ENCODE results near the gene VAV2. TPM values are rescaled to one million over a fixed set of nuclear protein-coding genes. Genes with fewer than 3 reads are reported as not detected.

VAV2 gene
- polyA plus RNA-seq, 2 of the 4 experiments (the other 2 are of a cell fraction): 9.8 to 21.4 TPM

- no peak for DNase-seq (ENCODE audit: low read depth in 1 of 2, low spot score in 1 of 2)
- Histone ChIP-seq H3K9me3 (no peaks in the 10 kb centered on the region), H3K4me2 (no peak overlapping the region), H3K4me3 (no peak overlapping the region), H3K27ac (no peak overlapping the region), H3K4me1 (no peaks in the 10 kb centered on the region)
- no peak for FAIRE-seq
- POLR2A ChIA-PET: no interaction called here
- CTCF ChIA-PET: interaction anchor here (1.0 to 1.8 kb wide), 2 partner anchors 90 to 161 kb away, joined by 3 to 10 read pairs; no protein-coding TSS in a partner anchor
- no peak for ATAC-seq
- TF ChIP-seq ZFP36 (IDR thresholded peaks at IDR 0.05; ENCODE audit: borderline replicate concordance, partially characterized antibody) (no peak), RCOR1 (IDR thresholded peaks at IDR 0.05; ENCODE audit: low read depth, low read length) (no peak), GATA3 (IDR thresholded peaks at IDR 0.05; ENCODE audit: borderline replicate concordance) (no peak), HDAC2 (IDR thresholded peaks at IDR 0.05) (no peak), RFX5 (IDR thresholded peaks at IDR 0.05) (no peak), BHLHE40 (IDR thresholded peaks at IDR 0.05; ENCODE audit: low read depth, low read length) (no peak), CHD4 (IDR thresholded peaks at IDR 0.05; ENCODE audit: borderline replicate concordance) (no peak), CEBPB (IDR thresholded peaks at IDR 0.05) (no peak), FOSL2 (IDR thresholded peaks at IDR 0.05) (no peak), FOSL2 (CRISPR knock-in tag; IDR thresholded peaks at IDR 0.05) (no peak), ESRRA (IDR thresholded peaks at IDR 0.05; ENCODE audit: borderline replicate concordance, low read length) (no peak), FOSB (CRISPR knock-in tag; IDR thresholded peaks at IDR 0.05) (no peak), CBX2 (IDR thresholded peaks at IDR 0.05; ENCODE audit: borderline replicate concordance, low read depth) (no peak), ELK1 (IDR thresholded peaks at IDR 0.05; ENCODE audit: low read depth, low read length) (no peak), CTCF (IDR thresholded peaks at IDR 0.05) (no peak), ZNF302 (CRISPR knock-in tag; IDR thresholded peaks at IDR 0.05) (no peak), FOXS1 (CRISPR knock-in tag; IDR thresholded peaks at IDR 0.05) (no peak), NFE2L2 (conservative IDR thresholded peaks at IDR 0.05; ENCODE audit: low read length) (no peak), POLR2AphosphoS2 (conservative IDR thresholded peaks at IDR 0.05; ENCODE audit: low read length) (no peak), RARB (CRISPR knock-in tag; IDR thresholded peaks at IDR 0.05) (no peak)
- 100% methylated on average over 5 of the region's 8 CpGs for WGBS (ENCODE audit: missing lambda C conversion rate)
Measured at GRCh38 chr9:133832877-133833276, 159.2 kb downstream of the VAV2 start.

- Histone ChIP-seq H3K4me1 (no peaks in the 10 kb centered on the region), H3K4me2 (no peak overlapping the region), H3K4me3 (no peak overlapping the region), H3K9me3 (no peaks in the 10 kb centered on the region), H3K27ac (no peak overlapping the region)
- ATAC-seq (no peak), DNase-seq (ENCODE audit: low read depth in 1 of 2, low spot score in 1 of 2) (no peak), FAIRE-seq (no peak)
- 89% methylated on average over 3 of the region's 3 CpGs for WGBS (ENCODE audit: missing lambda C conversion rate)
- TF ChIP-seq ZSCAN20 (CRISPR knock-in tag; IDR thresholded peaks at IDR 0.05) (no peak), HDAC2 (IDR thresholded peaks at IDR 0.05) (no peak)
- ChIA-PET POLR2A (no interaction called here), CTCF (interaction anchor here (1.0 to 1.3 kb wide), 4 partner anchors 37 to 163 kb away, joined by 3 to 4 read pairs (median 3); no protein-coding TSS in a partner anchor)
Measured at GRCh38 chr9:133830711-133831110, 161.4 kb downstream of the VAV2 start.

- WGBS (ENCODE audit: missing lambda C conversion rate): 89% methylated on average over 6 of the region's 6 CpGs
- ChIA-PET POLR2A (no interaction called here), CTCF (interaction anchor here (0.6 to 1.3 kb wide), 4 partner anchors 10 to 164 kb away, joined by 3 read pairs; no protein-coding TSS in a partner anchor)
- Histone ChIP-seq H3K4me3 (no peak overlapping the region), H3K4me1 (no peaks in the 10 kb centered on the region), H3K27ac (no peak overlapping the region), H3K4me2 (no peak overlapping the region), H3K9me3 (no peaks in the 10 kb centered on the region)
- FAIRE-seq (no peak), DNase-seq (ENCODE audit: low read depth in 1 of 2, low spot score in 1 of 2) (no peak), ATAC-seq (no peak)
- TF ChIP-seq RAD21 (conservative IDR thresholded peaks at IDR 0.05 in 1 of 2, IDR thresholded peaks at IDR 0.05 in 1 of 2): no peak
- TF ChIP-seq HMGXB4 (CRISPR knock-in tag; IDR thresholded peaks at IDR 0.05; ENCODE audit: borderline replicate concordance): no peak
- TF ChIP-seq E2F6 (IDR thresholded peaks at IDR 0.05; ENCODE audit: borderline replicate concordance, low read depth): no peak
- no peak for TF ChIP-seq HOXB13 (CRISPR knock-in tag; IDR thresholded peaks at IDR 0.05; ENCODE audit: low read depth)
- TF ChIP-seq MAX (IDR thresholded peaks at IDR 0.05): no peak
- TF ChIP-seq JUNB (IDR thresholded peaks at IDR 0.05): no peak
- no peak for TF ChIP-seq FOSL2 (IDR thresholded peaks at IDR 0.05)
- no peak for TF ChIP-seq FOSL2 (CRISPR knock-in tag; IDR thresholded peaks at IDR 0.05)
- no peak for TF ChIP-seq ATOH8 (CRISPR knock-in tag; IDR thresholded peaks at IDR 0.05; ENCODE audit: low read depth)
- no peak for TF ChIP-seq EHMT2 (IDR thresholded peaks at IDR 0.05; ENCODE audit: low read depth)
- no peak for TF ChIP-seq CHD2 (IDR thresholded peaks at IDR 0.05; ENCODE audit: low read length, partially characterized antibody)
Measured at GRCh38 chr9:133830310-133830709, 161.8 kb downstream of the VAV2 start.

Measured in A549 (cell line).